HepG2 (cell line): ENCODE data around the gene STKLD1. TPM values are rescaled to one million over a fixed set of nuclear protein-coding genes. Genes with fewer than 3 reads are reported as not detected.

Experiments used
- ATAC-seq: fragments of 200-7000 bp; cut with Tn5 transposase; 3 replicates; pipeline ENCODE4 v1.9.1; 2020; ENCODE audit warnings: mild to moderate bottlenecking, moderate library complexity
- BruUV-seq: library from RNA; stranded (reverse); fragments of 400-500 nt; replicated peaks from 2 replicates; lab custom pipeline; 2021; lab: Mats Ljungman, UMichigan
- CTCF ChIA-PET: fragments of 300-600 bp; formaldehyde crosslinking; extraction: SDS; loops from one replicate; lab custom pipeline; 2021; ENCODE audit warnings: low total read pairs, inconsistent platforms, low intra/inter-chr PET ratio; lab: Yijun Ruan, JAX
- POLR2A ChIA-PET: fragments of 350-600 bp; sonication (Branson Sonifier 250); formaldehyde crosslinking; loops from one replicate; lab custom pipeline; 2020; ENCODE audit warnings: antibody characterized with exemption, inconsistent platforms; lab: Yijun Ruan, JAX
- DNase-seq: peaks from one replicate; pipeline ENCODE4 v3.0.0-alpha.2; 2015; ENCODE audit warnings: low spot score
- FAIRE-seq: peaks from 3 replicates; lab custom pipeline; 2011; peaks lifted over from hg19 to GRCh38; lab: Jason Lieb, UNC
- H2AFZ ChIP-seq: one replicate; pipeline ENCODE4 v1.6.1; 2011; ENCODE audit warnings: low read length, inconsistent platforms
- H3K27ac ChIP-seq: fragments of 300-600 bp; 3 replicates; pipeline ENCODE4 v1.8.0; 2011; ENCODE audit warnings: mixed run types, mild to moderate bottlenecking, mixed read lengths, low read length, inconsistent platforms; ENCODE audit not compliant: insufficient read depth; ENCODE audit errors: extremely low read length
- H3K27me3 ChIP-seq, 2 experiments: fragments of 200-600 bp in 1 of 2; 2 replicates in 1 of 2; 3 replicates in 1 of 2; pipeline versions ENCODE4 v1.6.0 to v1.8.0; 2011; ENCODE audit warnings: low read length in 2 of 2, mild to moderate bottlenecking in 2 of 2, moderate library complexity in 2 of 2, inconsistent platforms in 1 of 2; ENCODE audit not compliant: insufficient read depth in 2 of 2, control insufficient read depth in 1 of 2
- H3K36me3 ChIP-seq, 2 experiments: fragments of 200-600 bp in 1 of 2; replicated peaks in 1 of 2; 2 replicates in 1 of 2; 3 replicates in 1 of 2; pipeline versions ENCODE4 v1.5.1 to v1.8.0; 2011; ENCODE audit warnings: low read length in 2 of 2, inconsistent platforms in 1 of 2; ENCODE audit not compliant: insufficient read depth in 2 of 2, control insufficient read depth in 1 of 2
- H3K4me1 ChIP-seq: 2 replicates; pipeline ENCODE4 v1.5.1; 2012; ENCODE audit warnings: low read length, inconsistent platforms; ENCODE audit not compliant: insufficient read depth
- H3K4me2 ChIP-seq: 2 replicates; pipeline ENCODE4 v1.6.0; 2011; ENCODE audit warnings: low read depth, low read length, inconsistent platforms
- H3K4me3 ChIP-seq, 3 experiments: fragments of 200-600 bp in 1 of 3; sonication (generic), shearing (Covaris generic) in 1 of 3; replicated peaks in 1 of 3; 2 replicates each; pipeline ENCODE4 v1.5.1; 2011 to 2016; ENCODE audit warnings: low read length in 3 of 3, inconsistent platforms in 2 of 3, low read depth in 2 of 3, mild to moderate bottlenecking in 2 of 3, control low read depth in 1 of 3, mixed read lengths in 1 of 3; ENCODE audit not compliant: insufficient read depth in 1 of 3
- H3K79me2 ChIP-seq: one replicate; pipeline ENCODE4 v1.6.1; 2011; ENCODE audit warnings: low read length, inconsistent platforms; ENCODE audit not compliant: insufficient read depth
- H3K9ac ChIP-seq: 2 replicates; pipeline ENCODE4 v1.6.0; 2011; ENCODE audit warnings: mild to moderate bottlenecking, low read depth, low read length, inconsistent platforms; ENCODE audit not compliant: insufficient read depth
- H3K9me3 ChIP-seq: 2 replicates; pipeline ENCODE4 v1.5.1; 2012; ENCODE audit warnings: mild to moderate bottlenecking, low read length
- H4K20me1 ChIP-seq: 2 replicates; pipeline ENCODE4 v1.6.0; 2011; ENCODE audit warnings: inconsistent platforms, mild to moderate bottlenecking, low read length, moderate library complexity; ENCODE audit not compliant: insufficient read depth
- CHD2 ChIP-seq: IDR thresholded peaks from 2 replicates; pipeline ENCODE4 v1.6.1; 2011; ENCODE audit warnings: low read depth, low read length, improper control_type of control experiment
- EEA1 ChIP-seq: sonication (generic); formaldehyde crosslinking; IDR thresholded peaks from 2 replicates; pipeline ENCODE4 v1.5.1; 2020; ENCODE audit warnings: mild to moderate bottlenecking, missing genetic modification reagents, borderline replicate concordance
- GABPB1 ChIP-seq: IDR thresholded peaks from 2 replicates; pipeline ENCODE4 v1.6.1; 2016; ENCODE audit warnings: mild to moderate bottlenecking, missing genetic modification reagents, moderate library complexity, missing compliant biosample characterization
- GATAD1 ChIP-seq: IDR thresholded peaks from 2 replicates; pipeline ENCODE4 v1.6.1; 2016; ENCODE audit warnings: missing genetic modification reagents, missing compliant biosample characterization
- KDM3A ChIP-seq: IDR thresholded peaks from 2 replicates; pipeline ENCODE4 v1.6.1; 2018; ENCODE audit warnings: low read depth, missing compliant biosample characterization
- LCORL ChIP-seq, 2 experiments: fragments of 450-650 bp in 1 of 2; sonication (generic) in 1 of 2; formaldehyde crosslinking in 1 of 2; IDR thresholded peaks; 2 replicates each; pipeline versions ENCODE4 v1.5.0 to v1.6.1; 2017 to 2020; ENCODE audit warnings: antibody characterized with exemption in 1 of 2, missing genetic modification reagents in 1 of 2
- WGBS: methylation state at CpG from one replicate; pipeline ENCODE4 v1.1.6; 2017; ENCODE audit warnings: low lambda C conversion rate; 5-methylcytosine and 5-hydroxymethylcytosine counted together
- in situ Hi-C: cut with HindIII; loops from 2 replicates; pipeline ENCODE4 v1.10.0; 2017; ENCODE audit warnings: low pct_unique_long_range_greater_than_20kb; ENCODE audit not compliant: extremely low pct_ligation_motif_present
- intact Hi-C: fragments of 100-400 bp; cut with micrococcal nuclease; formaldehyde crosslinking; loops from one replicate; pipeline ENCODE4 v1.10.0; 2022; ENCODE audit not compliant: unreplicated experiment
- polyA plus RNA-seq, 8 experiments: library from polyadenylated mRNA; depleted of rRNA in 3 of 8; stranded (reverse) in 7 of 8; unstranded in 1 of 8; fragments of >200 nt; fragmentation: Illumina TruSeq in 4 of 8; extraction: Trizol in 4 of 8; gene quantifications; 2 replicates each; pipeline versions ENCODE4 v1.2.1 to v1.2.3, GENCODE V29; 2011 to 2016; ENCODE audit warnings: low read depth in 4 of 8, missing spikeins in 1 of 8, mixed read lengths in 1 of 8; ENCODE audit not compliant: insufficient read depth in 1 of 8
- total RNA-seq, 5 experiments: library from RNA; depleted of rRNA; stranded (reverse); fragments of >200 nt; fragmentation: Illumina TruSeq; extraction: Trizol; gene quantifications; 2 replicates each; pipeline ENCODE4 v1.2.3, GENCODE V29; 2016; ENCODE audit warnings: low read depth in 1 of 5
- TF ChIP-seq, protein P1 (sequence below): sonication (generic); formaldehyde crosslinking; IDR thresholded peaks from 2 replicates; pipeline ENCODE4 v1.5.0; 2020; ENCODE audit warnings: mild to moderate bottlenecking, missing genetic modification reagents, borderline replicate concordance
- TF ChIP-seq, protein P2 (sequence below): sonication (generic); formaldehyde crosslinking; IDR thresholded peaks from 2 replicates; pipeline ENCODE4 v1.4.0; 2020; ENCODE audit warnings: missing genetic modification reagents, low read depth, mild to moderate bottlenecking, borderline replicate concordance
- TF ChIP-seq, protein P3 (sequence below): sonication (generic); formaldehyde crosslinking; IDR thresholded peaks from 2 replicates; pipeline ENCODE4 v1.5.1; 2020; ENCODE audit warnings: mild to moderate bottlenecking, missing genetic modification reagents, moderate library complexity
- TF ChIP-seq, protein P4 (sequence below): sonication (generic); formaldehyde crosslinking; conservative IDR thresholded peaks from 2 replicates; pipeline ENCODE4 v1.8.1; 2023; ENCODE audit warnings: missing genetic modification reagents

The STKLD1 gene
- total and polyA plus RNA-seq, 2 of the 13 experiments (the other 11 are each of a cell fraction or from before 2014, with no cell fraction given): 1.5 to 2.2 TPM

DNA sequence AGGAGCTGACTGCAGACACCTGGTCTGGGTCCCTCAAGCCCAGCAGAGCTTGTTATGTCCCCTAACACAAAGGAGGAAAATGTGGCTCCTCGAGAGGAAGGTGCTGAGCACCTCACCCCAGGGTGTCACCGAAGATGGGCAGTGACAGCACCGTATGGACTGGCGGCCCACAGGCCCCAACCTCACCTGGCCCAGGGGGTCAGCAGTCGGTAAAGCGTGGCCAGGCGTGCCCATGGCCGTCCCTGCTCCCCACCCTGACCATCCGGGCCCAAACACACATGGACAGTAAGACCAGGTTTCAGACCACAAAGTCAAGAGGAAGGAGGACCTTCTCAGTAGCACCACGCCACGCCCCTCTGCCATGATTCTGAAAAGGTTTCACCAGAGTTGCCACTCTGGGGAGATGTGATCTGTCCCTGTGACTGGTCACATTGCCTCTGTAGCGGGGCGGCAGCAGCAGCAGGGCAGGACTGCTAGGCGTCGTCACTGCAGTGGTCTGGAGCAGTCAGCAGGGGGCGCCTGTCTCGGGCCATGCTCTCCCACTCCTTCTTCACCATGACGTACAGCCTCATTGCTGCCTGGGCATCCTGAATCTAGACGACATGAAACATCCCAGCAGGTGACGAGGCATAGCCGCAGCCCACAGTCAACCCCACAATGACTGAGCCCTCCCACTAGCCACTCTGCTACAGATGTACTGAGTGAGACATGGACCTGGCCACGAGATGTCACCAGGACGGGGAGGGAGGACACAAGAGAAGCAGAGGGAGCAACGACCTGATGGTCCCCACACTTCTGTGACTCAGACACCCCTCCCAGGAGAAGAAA is 30.5 kb downstream of the STKLD1 start:
- ChIA-PET CTCF (interaction anchor here (0.6 to 1.9 kb wide), 5 partner anchors 15 to 82 kb away, joined by 3 to 39 read pairs (median 4); partner anchors contain the start of gene ADAMTS13), POLR2A (no interaction called here)
- peaks cover 8% of the 10 kb centered on the region for H3K4me1 ChIP-seq
- intact Hi-C loops: loop anchor here (1.0 to 2.0 kb wide), 2 partner anchors 18 to 80 kb away; no protein-coding TSS in a partner anchor
- DNase-seq (peak; percentile 52), ATAC-seq (peak; percentile 87), FAIRE-seq (peak; percentile 76)
- H3K9me3 ChIP-seq: no peaks in the 10 kb centered on the region
- no peaks in the 10 kb centered on the region for H3K27me3 ChIP-seq
- H2AFZ ChIP-seq: no peak overlapping the region
- no peak overlapping the region for H3K9ac ChIP-seq
- TSS peak; percentile 11 for BruUV-seq
- 0 out of 2 replicates have a peak, but pooled peaks cover 4% of the 10 kb centered on the region for H4K20me1 ChIP-seq
- no peaks in the 10 kb centered on the region for H3K79me2 ChIP-seq
- 52% methylated on average over 11 of the region's 24 CpGs for WGBS
- H3K4me2 ChIP-seq: no peak overlapping the region
- H3K4me3 ChIP-seq: no peak overlapping the region
- peaks cover 28 to 53% of the 10 kb centered on the region in 2 experiments; a peak in 4 of 5 replicates for H3K36me3 ChIP-seq
- no peak overlapping the region for H3K27ac ChIP-seq
- in situ Hi-C loops: loop anchor here (5.0 kb wide), 2 partner anchors 49 to 81 kb away; partner anchors contain the start of genes SURF1 and SURF2
- TF ChIP-seq, protein P1, sequence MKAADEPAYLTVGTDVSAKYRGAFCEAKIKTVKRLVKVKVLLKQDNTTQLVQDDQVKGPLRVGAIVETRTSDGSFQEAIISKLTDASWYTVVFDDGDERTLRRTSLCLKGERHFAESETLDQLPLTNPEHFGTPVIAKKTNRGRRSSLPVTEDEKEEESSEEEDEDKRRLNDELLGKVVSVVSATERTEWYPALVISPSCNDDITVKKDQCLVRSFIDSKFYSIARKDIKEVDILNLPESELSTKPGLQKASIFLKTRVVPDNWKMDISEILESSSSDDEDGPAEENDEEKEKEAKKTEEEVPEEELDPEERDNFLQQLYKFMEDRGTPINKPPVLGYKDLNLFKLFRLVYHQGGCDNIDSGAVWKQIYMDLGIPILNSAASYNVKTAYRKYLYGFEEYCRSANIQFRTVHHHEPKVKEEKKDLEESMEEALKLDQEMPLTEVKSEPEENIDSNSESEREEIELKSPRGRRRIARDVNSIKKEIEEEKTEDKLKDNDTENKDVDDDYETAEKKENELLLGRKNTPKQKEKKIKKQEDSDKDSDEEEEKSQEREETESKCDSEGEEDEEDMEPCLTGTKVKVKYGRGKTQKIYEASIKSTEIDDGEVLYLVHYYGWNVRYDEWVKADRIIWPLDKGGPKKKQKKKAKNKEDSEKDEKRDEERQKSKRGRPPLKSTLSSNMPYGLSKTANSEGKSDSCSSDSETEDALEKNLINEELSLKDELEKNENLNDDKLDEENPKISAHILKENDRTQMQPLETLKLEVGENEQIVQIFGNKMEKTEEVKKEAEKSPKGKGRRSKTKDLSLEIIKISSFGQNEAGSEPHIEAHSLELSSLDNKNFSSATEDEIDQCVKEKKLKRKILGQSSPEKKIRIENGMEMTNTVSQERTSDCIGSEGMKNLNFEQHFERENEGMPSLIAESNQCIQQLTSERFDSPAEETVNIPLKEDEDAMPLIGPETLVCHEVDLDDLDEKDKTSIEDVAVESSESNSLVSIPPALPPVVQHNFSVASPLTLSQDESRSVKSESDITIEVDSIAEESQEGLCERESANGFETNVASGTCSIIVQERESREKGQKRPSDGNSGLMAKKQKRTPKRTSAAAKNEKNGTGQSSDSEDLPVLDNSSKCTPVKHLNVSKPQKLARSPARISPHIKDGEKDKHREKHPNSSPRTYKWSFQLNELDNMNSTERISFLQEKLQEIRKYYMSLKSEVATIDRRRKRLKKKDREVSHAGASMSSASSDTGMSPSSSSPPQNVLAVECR (CRISPR knock-in tag): peak; percentile 50; the same call in 1 of the 2 replicates
- TF ChIP-seq EEA1 (CRISPR knock-in tag) (no peak), GABPB1 (CRISPR knock-in tag) (no peak), CHD2 (no peak), LCORL (IDR thresholded peaks at IDR 0.05) (no peak), LCORL (CRISPR knock-in tag; IDR thresholded peaks at IDR 0.05) (peak; percentile 30; the same call in 1 of the 2 replicates), KDM3A (CRISPR knock-in tag) (0 out of 2 replicates have a peak, but pooled peaks have one; percentile 31), GATAD1 (CRISPR knock-in tag) (0 out of 2 replicates have a peak, but pooled peaks have one; percentile 22)
- TF ChIP-seq, protein P2, sequence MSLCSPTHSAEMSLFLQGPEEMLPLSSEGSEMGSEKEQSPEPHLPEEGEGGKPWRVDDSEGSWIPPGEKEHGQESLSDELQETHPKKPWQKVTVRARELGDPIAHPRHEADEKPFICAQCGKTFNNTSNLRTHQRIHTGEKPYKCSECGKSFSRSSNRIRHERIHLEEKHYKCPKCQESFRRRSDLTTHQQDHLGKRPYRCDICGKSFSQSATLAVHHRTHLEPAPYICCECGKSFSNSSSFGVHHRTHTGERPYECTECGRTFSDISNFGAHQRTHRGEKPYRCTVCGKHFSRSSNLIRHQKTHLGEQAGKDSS: 0 out of 2 replicates have a peak, but pooled peaks have one; percentile 37
- TF ChIP-seq, protein P3, sequence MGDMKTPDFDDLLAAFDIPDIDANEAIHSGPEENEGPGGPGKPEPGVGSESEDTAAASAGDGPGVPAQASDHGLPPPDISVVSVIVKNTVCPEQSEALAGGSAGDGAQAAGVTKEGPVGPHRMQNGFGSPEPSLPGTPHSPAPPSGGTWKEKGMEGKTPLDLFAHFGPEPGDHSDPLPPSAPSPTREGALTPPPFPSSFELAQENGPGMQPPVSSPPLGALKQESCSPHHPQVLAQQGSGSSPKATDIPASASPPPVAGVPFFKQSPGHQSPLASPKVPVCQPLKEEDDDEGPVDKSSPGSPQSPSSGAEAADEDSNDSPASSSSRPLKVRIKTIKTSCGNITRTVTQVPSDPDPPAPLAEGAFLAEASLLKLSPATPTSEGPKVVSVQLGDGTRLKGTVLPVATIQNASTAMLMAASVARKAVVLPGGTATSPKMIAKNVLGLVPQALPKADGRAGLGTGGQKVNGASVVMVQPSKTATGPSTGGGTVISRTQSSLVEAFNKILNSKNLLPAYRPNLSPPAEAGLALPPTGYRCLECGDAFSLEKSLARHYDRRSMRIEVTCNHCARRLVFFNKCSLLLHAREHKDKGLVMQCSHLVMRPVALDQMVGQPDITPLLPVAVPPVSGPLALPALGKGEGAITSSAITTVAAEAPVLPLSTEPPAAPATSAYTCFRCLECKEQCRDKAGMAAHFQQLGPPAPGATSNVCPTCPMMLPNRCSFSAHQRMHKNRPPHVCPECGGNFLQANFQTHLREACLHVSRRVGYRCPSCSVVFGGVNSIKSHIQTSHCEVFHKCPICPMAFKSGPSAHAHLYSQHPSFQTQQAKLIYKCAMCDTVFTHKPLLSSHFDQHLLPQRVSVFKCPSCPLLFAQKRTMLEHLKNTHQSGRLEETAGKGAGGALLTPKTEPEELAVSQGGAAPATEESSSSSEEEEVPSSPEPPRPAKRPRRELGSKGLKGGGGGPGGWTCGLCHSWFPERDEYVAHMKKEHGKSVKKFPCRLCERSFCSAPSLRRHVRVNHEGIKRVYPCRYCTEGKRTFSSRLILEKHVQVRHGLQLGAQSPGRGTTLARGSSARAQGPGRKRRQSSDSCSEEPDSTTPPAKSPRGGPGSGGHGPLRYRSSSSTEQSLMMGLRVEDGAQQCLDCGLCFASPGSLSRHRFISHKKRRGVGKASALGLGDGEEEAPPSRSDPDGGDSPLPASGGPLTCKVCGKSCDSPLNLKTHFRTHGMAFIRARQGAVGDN (CRISPR knock-in tag): peak; percentile 66
- TF ChIP-seq, protein P4, sequence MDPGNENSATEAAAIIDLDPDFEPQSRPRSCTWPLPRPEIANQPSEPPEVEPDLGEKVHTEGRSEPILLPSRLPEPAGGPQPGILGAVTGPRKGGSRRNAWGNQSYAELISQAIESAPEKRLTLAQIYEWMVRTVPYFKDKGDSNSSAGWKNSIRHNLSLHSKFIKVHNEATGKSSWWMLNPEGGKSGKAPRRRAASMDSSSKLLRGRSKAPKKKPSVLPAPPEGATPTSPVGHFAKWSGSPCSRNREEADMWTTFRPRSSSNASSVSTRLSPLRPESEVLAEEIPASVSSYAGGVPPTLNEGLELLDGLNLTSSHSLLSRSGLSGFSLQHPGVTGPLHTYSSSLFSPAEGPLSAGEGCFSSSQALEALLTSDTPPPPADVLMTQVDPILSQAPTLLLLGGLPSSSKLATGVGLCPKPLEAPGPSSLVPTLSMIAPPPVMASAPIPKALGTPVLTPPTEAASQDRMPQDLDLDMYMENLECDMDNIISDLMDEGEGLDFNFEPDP: no peak
